ENCODE data around the gene MSL1. TPM values are rescaled to one million over a fixed set of nuclear protein-coding genes. Genes with fewer than 3 reads are reported as not detected.

Gene MSL1
- total and polyA plus RNA-seq, 2 of the 13 experiments (the other 11 are each of a cell fraction or from before 2014, with no cell fraction given): 63.8 to 88.5 TPM

GRCh38 chr17:40111221-40112128 lies 10.3 kb upstream of the MSL1 start (continued):
- TF ChIP-seq CHD2 (IDR thresholded peaks at IDR 0.05; ENCODE audit: low read depth, low read length): peak; percentile 46; the same call in 1 of the 2 replicates
- peak; percentile 63; the same call in 1 of the 2 replicates for TF ChIP-seq ZNF331 (CRISPR knock-in tag; IDR thresholded peaks at IDR 0.05)
- no peak for TF ChIP-seq LRRFIP1 (CRISPR knock-in tag; conservative IDR thresholded peaks at IDR 0.05)
- TF ChIP-seq, protein P1, sequence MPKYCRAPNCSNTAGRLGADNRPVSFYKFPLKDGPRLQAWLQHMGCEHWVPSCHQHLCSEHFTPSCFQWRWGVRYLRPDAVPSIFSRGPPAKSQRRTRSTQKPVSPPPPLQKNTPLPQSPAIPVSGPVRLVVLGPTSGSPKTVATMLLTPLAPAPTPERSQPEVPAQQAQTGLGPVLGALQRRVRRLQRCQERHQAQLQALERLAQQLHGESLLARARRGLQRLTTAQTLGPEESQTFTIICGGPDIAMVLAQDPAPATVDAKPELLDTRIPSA (CRISPR knock-in tag; IDR thresholded peaks at IDR 0.05; ENCODE audit: borderline replicate concordance): no peak
- no peak for TF ChIP-seq ZBTB7A (CRISPR knock-in tag; IDR thresholded peaks at IDR 0.05)
- TF ChIP-seq REST (IDR thresholded peaks at IDR 0.05; ENCODE audit: borderline replicate concordance in 1 of 2, low read depth in 1 of 2, low read length in 2 of 2): no peak
- peak; percentile 30; the same call in 1 of the 2 replicates for TF ChIP-seq ZFY (CRISPR knock-in tag; IDR thresholded peaks at IDR 0.05)
- peak; percentile 66; the same call in 1 of the 2 replicates for TF ChIP-seq ZNF543 (CRISPR knock-in tag; IDR thresholded peaks at IDR 0.05)
- no peak for TF ChIP-seq ZNF530 (CRISPR knock-in tag; IDR thresholded peaks at IDR 0.05; ENCODE audit: low read depth)
- TF ChIP-seq, protein P2, sequence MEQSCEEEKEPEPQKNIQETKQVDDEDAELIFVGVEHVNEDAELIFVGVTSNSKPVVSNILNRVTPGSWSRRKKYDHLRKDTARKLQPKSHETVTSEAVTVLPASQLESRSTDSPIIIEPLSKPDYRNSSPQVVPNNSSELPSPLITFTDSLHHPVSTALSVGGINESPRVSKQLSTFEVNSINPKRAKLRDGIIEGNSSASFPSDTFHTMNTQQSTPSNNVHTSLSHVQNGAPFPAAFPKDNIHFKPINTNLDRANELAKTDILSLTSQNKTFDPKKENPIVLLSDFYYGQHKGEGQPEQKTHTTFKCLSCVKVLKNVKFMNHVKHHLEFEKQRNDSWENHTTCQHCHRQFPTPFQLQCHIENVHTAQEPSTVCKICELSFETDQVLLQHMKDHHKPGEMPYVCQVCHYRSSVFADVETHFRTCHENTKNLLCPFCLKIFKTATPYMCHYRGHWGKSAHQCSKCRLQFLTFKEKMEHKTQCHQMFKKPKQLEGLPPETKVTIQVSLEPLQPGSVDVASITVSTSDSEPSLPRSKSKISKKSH (CRISPR knock-in tag; IDR thresholded peaks at IDR 0.05; ENCODE audit: borderline replicate concordance): no peak
- TF ChIP-seq, protein P3, sequence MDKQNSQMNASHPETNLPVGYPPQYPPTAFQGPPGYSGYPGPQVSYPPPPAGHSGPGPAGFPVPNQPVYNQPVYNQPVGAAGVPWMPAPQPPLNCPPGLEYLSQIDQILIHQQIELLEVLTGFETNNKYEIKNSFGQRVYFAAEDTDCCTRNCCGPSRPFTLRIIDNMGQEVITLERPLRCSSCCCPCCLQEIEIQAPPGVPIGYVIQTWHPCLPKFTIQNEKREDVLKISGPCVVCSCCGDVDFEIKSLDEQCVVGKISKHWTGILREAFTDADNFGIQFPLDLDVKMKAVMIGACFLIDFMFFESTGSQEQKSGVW (CRISPR knock-in tag; IDR thresholded peaks at IDR 0.05; ENCODE audit: borderline replicate concordance): no peak
- TF ChIP-seq ZNF281 (CRISPR knock-in tag; IDR thresholded peaks at IDR 0.05; ENCODE audit: borderline replicate concordance): peak; percentile 94
- TF ChIP-seq PRMT3 (CRISPR knock-in tag; IDR thresholded peaks at IDR 0.05; ENCODE audit: borderline replicate concordance, low read depth): no peak
